GM19351 (cell line): Measurements from ENCODE around the gene TSHZ3.

Experiments used
- ATAC-seq: cut with Tn5 transposase; IDR thresholded peaks from one replicate; pipeline ENCODE4 v1.9.1; 2021; ENCODE audit warnings: mild to moderate bottlenecking, moderate library complexity; ENCODE audit not compliant: unreplicated experiment

Gene TSHZ3

GRCh38 chr19:31249217-31249616 lies 100.0 kb downstream of the TSHZ3 start:
- no peak for ATAC-seq

GRCh38 chr19:31235806-31236205 lies 113.4 kb downstream of the TSHZ3 start:
- ATAC-seq, result no peak

- ATAC-seq, result no peak
These were observed 115.9 kb downstream of the TSHZ3 start for GRCh38 chr19:31233295-31233800.

- ATAC-seq, result no peak
These were observed 116.4 kb downstream of the TSHZ3 start for GRCh38 chr19:31232871-31233270.

- no peak for ATAC-seq
These were observed 117.1 kb downstream of the TSHZ3 start for GRCh38 chr19:31232180-31232579.

- ATAC-seq, result no peak
These were observed 118.0 kb downstream of the TSHZ3 start for GRCh38 chr19:31231237-31231636.

GRCh38 chr19:31226151-31226935 lies 122.9 kb downstream of the TSHZ3 start:
- ATAC-seq, result no peak
